NCI-H2227 (cell line): ENCODE results near the gene SEC11A.
"Not testable (repeated sequence)": the region's sequence is repeated elsewhere in the genome, so short reads cannot be mapped to it uniquely, and the experiment has no call there.

Experiments
- DNase-seq: peaks from one replicate; lab custom pipeline; 2025; ENCODE audit not compliant: unreplicated experiment; lab: John Stamatoyannopoulos, UW

SEC11A gene

DNA sequence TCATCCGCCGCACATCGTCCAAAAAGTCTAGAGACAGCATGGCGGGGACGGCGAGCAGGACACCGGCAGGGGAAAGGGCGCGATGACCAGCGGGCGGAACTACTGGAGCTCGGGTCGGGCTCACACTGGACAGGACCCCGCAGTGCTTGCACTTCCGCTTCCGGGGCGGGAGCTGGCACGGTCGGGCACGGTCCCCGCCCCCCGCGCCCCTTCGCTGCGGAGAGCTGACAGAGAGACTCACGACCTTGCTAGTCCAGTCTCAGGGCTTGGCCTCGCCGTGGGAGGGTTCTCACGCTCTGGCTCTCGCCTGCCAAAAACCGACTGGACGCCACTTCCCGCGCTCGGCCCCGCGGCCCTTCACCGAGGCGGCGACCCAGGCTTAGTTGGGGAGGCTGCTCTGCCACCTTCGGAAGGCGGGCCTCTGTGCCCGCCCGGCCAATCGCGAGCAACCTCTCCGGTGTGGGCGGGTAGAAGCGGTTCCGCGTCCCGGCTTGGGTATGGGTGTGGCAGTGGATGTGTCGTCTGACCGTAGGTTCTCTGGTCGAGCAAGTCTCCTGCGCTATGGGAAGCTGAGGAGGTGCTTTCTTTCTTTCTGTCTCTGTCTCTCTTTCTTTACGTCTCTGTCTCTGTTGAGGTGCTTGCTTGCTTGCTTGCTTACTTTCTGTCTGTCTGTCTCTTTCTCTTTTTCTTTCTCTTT, at the start of gene SEC11A:
Gene SEC11A, minus strand, starts transcription at position 104 of the 697 bp plus-strand sequence. Its CDS starts 64 bp downstream, at position 40.
- peak; percentile 91 for DNase-seq

DNA sequence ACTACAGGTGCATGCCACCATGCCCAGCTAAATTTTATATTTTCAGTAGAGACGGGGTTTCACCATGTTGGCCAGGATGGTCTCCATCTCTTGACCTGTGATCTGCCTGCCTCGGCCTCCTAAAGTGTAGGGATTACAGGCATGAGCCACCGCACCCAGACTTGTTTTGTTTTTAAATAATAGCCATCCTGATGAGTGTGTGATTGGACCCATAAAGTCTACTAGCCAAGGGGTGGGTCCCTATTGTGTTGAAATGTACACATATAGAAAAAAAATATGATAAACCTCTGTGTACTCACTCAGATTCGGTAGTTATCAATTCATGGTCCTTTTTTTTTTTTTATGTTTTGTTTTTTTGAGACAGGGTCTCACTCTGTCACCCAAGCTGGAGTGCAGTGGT, 49.7 kb upstream of the SEC11A start:
- DNase-seq: no peak

DNA sequence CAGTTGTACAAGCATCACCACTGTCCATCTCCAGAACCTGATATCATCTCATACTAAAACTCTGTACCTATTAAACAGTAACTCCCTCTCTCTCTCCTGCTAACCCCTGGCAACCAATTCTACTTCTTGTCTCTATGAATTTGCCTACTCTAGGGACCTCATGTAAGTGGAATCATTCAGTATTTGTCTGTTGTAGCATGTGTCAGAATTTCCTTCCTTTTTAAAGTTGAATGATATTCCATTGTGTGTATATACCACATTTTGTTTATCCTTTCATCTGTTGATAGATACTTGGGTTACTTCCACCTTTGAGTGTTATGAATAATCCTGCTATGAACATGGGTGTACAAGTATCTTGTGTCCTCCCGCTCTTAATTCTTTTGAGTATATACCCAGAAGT, 49.0 kb upstream of the SEC11A start:
- no peak for DNase-seq

DNA sequence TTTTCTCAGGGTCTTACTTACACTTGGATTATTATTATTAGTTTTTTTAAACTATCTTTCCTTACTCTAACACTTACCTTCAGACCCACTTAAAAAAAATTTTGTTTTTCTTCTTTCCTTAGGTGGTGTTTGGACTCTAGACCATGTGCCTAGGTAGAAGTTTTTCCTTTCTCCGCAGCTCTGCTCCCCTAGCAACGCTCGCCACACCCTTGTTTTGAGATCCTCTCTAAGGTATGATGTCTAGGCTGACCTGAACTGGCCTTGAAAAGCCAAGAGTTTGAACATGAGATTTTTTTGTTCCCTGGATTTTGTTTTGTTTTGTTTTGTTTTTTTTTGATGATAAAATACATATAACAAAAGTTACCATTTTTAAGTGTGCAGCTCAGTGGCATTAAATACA, 48.6 kb upstream of the SEC11A start:
- no peak for DNase-seq

DNA sequence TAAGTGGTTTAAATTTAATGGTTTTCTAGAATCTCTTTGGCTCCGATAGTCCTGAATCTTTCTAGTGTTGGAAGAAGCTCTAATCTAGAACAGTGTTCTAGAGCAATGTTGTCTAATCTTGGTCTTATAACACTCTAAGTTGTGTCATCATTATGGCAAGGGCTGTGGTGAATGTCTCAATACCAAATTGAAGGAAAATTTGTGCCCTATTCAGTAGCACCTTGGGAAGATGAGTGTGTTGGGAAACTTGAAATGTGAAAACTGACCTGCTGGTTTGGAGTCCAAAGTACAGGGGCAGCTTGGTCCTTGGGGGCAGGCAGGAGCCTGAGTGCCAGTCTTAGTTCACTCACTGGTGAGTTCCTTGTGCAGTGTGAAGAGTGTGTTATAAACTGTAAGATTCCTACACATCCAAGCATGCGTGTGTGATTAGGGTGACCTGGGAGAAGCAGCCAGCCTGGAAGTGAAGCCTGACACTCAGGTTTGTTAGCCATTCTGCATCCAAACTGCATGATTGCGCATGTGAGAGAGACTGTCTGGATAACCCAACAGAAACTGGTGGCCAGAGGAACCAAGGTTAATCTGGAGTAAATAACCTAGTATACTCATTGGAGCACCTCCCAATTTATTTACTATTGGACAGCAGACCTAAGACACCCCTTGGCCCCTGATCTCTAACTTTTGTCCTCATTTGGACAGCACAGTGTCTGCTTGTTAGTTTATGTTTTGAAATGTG, 47.1 kb upstream of the SEC11A start:
- DNase-seq: no peak

DNA sequence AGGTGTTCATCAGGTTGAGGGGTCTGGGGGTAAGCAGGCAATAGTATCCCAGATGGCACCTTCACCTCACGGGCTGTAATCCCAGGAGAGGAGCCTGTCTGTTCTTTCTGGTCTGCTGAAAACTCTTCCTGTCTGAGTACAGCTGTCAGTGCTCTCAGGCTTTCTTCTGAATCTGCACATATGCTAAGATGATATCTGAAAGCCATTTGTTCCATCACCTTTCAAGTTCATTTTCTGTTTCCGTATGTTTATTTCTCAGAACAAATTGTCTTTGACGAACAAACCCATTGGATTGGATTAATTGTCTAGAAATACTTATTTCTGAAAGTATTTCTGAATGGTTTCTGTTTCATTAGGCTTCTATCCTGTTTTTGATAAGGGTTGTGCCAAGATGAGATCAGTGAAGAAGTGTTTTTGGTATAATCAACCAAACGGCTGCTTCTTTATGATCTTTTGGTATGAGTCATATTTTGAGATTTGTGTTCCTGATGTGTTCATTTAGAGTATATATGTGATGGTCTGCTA, 45.7 kb upstream of the SEC11A start:
- DNase-seq: no peak

DNA sequence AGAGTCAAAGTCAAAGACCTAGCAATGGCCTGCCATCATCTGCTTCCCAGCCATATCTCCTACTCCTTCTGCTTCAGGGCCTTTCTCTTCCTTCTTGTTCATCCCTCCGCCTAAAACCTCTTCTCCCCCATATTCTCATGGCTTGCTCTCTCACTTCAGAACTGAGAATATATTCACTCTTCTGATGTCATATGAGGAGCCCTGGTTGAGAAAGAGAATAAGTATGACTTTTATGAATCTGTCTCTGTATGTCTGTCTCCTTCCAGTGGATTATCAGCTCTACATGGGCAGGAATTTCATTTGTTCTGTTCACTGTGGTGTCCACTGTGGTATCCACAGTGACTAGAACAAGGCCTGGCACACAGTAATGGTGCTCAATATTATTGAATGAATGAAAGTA, 44.3 kb upstream of the SEC11A start:
- DNase-seq: no peak

DNA sequence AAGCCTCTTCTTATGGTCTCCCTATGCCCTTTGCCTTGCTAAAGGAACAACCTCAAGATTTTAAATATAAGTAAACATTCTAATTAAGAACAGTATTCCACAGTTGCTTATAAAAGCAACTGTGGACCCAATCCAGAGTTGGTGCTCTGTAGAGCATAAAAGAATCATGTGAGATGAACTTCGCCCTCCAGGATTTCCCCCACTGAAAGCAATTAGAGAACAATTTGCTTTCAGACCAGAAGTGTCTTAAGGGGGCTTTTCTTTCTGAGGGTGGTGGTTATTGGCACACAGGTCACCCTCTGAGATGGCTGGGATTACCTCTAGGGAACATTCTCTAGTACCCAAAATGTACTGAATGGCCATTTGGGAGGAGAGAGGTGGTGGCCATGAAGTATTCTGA, 43.1 kb upstream of the SEC11A start:
- no peak for DNase-seq

DNA sequence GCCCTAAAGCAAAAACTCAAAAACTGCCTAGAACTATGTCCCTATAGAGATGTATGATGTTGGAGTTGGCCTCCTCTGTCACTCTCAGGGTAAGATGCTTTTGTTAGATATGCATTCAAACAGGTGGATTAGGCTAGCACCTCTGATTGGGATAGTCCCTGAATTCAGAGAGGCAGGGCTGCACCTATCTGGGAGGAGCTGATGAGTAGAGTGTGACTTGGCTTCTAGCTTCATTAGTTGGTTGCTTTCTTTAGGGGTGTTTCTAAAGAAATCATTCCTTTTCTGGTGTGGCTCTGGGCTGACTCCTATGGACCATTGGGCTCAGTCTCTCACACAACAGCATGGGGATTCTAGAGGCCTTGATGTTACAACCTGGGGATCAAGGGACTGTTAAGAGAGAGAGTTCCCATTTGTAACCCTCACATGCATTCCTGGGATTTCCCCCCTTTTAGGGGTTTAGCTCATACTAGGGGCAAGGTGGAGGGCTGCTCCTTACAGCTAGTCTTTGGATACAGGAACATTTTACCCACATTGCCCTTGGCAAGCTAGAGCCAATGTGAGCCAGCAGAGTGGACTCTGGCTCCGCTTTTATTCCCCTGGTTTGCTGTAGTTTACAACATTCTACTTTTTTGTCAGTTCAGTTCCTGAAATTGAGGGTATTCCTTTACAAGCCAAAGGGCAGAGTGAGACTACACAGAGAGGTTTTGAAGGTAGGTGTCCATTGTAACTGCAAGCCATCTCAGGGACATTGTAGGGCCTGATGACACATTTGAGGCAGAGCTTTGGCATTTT, 40.0 kb upstream of the SEC11A start:
- no peak for DNase-seq

DNA sequence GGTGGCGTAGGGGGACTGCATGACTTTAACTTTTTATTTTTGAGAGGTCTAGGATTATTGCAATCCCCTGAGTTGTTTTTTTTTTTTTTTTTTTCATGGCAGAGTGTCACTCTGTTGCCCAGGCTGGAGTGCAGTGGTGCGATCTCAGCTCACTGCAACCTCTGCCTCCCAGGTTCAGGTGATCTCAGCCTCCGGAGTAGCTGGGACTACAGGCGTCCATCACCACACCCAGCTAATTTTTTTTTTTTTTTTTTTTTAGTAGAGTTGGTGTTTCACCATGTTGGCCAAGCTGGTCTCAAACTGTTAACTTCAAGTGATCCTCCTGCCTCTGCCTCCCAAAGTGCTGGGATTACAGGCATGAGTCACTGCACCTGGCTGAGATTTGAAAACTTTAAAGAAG, 39.0 kb upstream of the SEC11A start:
- DNase-seq: not testable (repeated sequence)

DNA sequence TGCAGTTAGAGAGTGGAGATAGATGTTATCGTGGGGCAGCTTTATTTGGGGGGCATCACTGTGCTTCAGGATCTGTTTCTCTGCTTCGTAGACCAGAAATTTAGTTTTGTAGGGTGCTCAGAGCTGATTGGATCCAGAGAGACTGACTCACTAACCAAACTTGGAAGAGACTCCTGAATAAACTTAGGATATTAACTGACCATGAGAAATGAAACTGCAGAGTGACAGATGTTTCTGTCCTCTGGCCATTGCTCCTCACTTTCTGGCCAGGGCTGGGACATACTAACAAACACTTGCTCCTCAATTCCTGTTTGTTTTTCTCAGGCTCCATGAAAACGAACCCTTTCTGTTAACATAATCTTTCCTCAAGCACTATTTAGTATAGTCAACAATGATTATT, 36.8 kb upstream of the SEC11A start:
- DNase-seq: no peak

DNA sequence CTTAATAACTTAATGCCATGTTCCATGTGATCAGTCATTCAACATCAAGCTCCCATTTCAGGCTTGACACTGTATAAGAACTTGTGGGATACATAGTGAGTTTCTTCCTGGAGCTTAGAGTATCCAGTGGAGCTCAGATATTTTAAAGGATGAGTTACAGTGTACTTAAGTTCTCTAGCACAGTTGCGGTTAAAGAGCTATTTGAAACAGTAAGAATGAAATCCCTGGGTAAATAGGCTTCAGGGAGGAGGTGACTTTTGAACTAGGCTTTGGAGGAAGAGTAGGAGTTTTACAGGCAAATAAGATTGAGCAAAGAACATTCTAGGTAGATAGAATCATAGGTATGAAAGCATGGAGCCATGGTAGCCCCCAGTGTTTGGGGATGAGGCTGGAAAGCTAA, 36.3 kb upstream of the SEC11A start:
- no peak for DNase-seq

DNA sequence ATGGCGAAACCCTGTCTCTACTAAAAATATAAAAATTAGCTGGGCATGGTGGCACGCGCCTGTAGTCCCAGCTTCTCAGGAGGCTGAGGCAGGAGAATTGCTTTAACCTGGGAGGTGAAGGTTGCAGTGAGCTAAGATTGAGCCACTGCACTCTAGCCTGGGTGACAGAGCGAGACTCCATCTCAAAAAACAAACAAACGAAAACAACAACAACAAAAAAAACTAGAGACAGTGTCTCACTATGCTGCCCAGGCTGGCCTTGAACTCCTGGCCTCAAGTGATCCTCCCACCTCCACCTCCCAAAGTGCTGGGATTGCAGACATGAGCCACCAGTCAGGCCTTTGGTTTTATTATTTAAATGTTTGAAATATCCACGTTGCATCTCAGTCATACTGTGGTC, 35.8 kb upstream of the SEC11A start:
- DNase-seq: not testable (repeated sequence)

DNA sequence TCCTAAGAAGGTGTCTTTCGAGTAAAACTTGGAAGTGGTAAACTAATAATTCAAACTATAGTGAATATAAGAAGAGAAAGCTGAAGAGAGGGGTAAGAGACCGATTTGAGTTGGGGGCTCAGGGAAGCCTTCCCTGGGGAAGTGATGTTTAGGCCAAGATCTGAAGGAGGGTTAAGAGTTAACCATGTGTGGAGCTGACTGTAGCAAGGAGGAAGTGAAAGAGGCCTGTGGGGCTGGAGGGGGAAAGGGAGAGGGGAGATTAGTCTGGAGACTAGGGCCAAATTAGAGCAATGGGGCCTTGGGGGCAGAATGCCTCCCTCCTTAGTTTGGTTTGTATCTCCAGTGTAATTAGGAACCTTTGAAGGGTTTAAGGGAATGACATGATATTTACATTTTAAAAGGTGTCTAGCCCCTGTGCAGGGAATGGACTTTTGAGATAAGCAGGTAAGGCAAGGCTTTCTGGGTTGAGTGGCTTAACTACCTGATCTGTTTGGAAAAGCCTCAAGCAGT, 34.7 kb upstream of the SEC11A start:
- no peak for DNase-seq

DNA sequence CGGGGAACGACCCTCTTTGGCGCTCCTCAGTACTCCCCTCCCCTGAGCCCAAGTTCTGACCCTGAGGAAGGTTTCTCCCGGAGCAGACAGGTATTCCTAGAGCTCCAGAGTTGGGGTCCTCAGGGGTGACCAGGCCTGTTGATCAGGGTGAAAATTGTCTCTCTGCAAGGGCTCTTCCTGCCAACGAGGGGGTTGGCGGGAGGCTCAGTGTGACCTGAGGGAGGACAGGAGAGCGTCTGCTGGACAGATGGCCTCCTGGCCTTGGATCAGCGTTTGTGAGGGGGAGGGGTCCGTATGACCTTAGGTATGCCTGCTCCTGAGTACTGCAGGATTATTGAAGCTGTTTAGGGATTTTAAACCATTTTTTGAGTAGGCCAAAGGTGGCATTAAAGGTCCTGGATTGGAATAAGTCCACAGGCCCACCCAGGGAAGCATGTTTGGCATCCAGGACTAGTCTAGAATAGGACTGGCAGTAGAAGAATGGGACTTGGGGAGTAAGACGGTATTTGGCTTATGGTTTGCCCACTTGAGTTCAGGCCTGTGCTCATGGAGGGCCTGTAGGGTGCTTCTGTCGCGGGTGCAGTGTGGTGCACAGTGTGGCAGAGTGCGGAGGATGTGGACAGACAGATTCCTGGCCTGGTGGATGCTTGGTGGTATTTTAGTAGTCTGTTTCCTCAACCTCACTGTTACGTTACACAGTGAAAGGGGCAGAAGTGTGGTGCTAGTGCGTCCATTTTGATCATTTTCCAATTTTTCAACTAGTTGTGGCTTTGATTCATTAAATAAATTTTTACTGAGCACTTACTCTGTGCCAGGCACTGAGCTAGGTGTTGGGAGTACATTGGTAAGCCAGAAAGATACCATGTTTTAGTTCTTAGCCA, 33.4 kb upstream of the SEC11A start:
- DNase-seq: no peak

DNA sequence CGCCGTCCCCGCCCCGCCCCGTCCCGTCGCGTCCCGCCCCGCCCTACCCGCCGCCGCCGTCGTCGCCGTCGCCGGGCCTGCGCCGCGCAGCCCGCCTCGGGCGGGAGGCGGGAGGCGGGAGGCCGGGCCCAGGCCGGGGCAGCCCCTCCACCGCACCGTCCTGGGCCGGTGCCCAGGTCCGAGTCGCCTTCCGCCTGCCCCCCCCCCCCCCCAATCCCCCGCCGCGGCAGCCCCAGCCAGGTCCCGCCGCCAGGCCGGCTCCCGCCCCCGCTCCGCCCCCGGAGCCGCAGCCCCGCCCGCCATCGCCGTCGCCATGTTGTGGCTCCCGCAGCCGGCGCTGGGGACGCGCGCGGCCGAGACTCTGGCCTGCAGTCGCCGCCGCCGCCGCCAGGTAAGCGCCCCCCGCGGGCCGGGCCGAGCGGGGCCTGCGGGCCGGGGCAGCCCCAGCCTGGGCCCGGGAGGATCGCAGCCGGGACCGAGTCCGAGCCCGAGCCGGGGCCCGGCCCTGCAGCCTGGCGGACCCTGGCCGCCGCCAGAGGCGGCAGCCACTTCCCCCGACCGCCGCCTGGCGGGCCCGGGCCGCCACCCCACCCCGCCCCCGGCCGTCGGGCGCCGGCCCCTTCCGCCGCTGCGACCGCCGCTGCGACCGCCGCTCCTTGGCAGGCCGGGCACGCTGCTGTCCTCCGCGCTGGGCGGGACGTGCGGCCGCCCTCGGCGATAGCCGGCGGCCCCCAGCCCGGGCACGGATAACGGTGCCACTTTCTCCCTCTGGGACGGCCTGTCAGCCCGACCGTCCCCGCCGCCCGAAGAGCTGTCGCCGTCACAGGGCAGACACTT, 32.6 kb upstream of the SEC11A start, which contains the start of gene ZNF592:
Gene ZNF592, plus strand, starts transcription at position 319 of the 837 bp plus-strand sequence. CDS start 34,084 bp downstream, outside the sequence.
- DNase-seq: peak; percentile 74

DNA sequence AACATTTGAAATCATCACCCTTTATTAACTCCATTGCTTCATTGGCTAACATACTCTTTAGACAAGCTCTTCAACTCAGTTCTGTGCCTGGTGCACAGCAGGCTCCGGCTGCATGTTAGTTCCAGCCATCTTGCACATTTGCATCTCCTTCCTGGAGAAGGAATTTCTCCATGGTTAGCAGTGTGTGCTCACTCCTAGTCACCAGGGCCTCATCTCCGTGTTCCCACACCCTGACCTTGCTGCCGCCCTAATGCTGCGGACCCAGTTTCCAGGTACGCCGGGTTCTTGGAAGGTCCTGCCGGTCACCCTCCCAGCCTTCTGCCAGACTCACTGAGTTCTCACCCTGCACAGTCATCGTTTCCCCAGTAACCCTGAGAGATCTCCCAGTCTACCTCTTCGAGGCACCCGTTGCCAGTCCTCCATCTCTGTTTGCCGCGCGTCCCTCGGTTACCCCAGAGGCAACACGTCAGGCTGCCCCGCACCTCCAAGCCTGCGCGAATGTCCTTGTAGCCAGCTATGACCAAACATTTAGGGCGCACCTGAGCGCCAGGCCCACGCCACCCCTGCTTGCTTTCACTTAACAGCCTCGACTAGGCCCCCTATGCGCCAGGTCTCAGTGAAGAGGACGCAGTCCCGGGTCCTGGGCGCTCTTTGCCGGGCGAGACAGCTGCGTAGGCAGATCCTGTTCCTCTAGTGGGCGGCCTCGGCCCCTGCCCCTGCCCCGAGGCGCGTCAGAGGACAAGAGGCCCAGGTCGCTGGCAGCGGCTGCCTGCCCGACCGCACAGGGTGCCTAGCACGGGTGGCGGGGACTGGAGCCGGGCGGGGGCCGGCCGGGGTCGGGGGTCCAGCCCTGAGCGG, 31.7 kb upstream of the SEC11A start:
- peak; percentile 74 for DNase-seq

DNA sequence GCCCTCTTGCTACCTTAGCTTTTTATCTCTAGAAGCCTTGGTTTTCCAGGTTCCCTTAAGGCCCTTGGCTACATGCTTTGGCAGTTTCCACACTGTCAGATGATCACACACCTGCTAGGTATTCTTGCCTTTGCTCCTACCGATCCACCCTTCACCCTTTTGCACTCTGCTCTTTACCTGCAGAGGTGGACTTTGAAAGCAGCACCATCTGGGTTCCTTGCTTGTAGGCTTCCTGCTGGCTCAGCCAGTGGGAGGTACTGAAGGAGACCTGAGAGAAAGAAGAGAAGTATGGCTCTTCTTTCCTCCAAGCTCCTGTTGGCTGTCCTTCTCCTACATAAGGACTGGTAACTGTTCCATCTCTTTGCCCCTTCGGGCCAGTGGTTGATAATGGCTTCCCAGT, 25.2 kb upstream of the SEC11A start:
- DNase-seq: no peak
